Thyroid gland (tissue), 4 donors: ENCODE results near the gene CCDC138. TPM values are rescaled to one million over a fixed set of nuclear protein-coding genes. Genes with fewer than 3 reads are reported as not detected.

Experiments used
- DNase-seq, 2 donors: peaks; one replicate each; pipeline ENCODE4 v3.0.0-alpha.2; 2019
- H3K27ac ChIP-seq, 3 donors: fragments of 200-600 bp; sonication (generic); 1 replicate in 2 of 3; 2 replicates in 1 of 3; pipeline ENCODE4 v1.5.1; 2016 to 2019; ENCODE audit warnings: mild to moderate bottlenecking in 1 of 3, moderate library complexity in 1 of 3
- H3K27me3 ChIP-seq: fragments of 200-600 bp; sonication (generic); one replicate; pipeline ENCODE4 v1.5.1; 2019
- H3K36me3 ChIP-seq, 2 donors: fragments of 200-600 bp; sonication (generic); one replicate each; pipeline ENCODE4 v1.5.1; 2016 to 2019
- H3K4me1 ChIP-seq, 2 donors: fragments of 200-600 bp; sonication (generic); one replicate each; pipeline ENCODE4 v1.5.1; 2017 to 2019
- H3K4me3 ChIP-seq, 3 donors: fragments of 200-600 bp; sonication (generic); replicated peaks in 1 of 3; 1 replicate in 2 of 3; 2 replicates in 1 of 3; pipeline ENCODE4 v1.5.1; 2016; ENCODE audit warnings: mild to moderate bottlenecking in 1 of 3
- H3K9me3 ChIP-seq: fragments of 200-600 bp; sonication (generic); one replicate; pipeline ENCODE4 v1.5.1; 2017
- POLR2A ChIP-seq, 2 donors: fragments of 450-650 bp; IDR thresholded peaks; one replicate each; pipeline ENCODE4 v1.6.1; 2017; ENCODE audit warnings: antibody characterized with exemption in 2 of 2, mild to moderate bottlenecking in 2 of 2, moderate library complexity in 1 of 2
- WGBS, 2 donors: methylation state at CpG; one replicate each; pipeline ENCODE4 v1.1.5; 2017; 5-methylcytosine and 5-hydroxymethylcytosine counted together
- intact Hi-C: fragments of 100-400 bp; cut with DNase I; formaldehyde crosslinking; loops from one replicate; pipeline ENCODE4 v1.15.1; 2023
- total RNA-seq, 4 donors: library from RNA; depleted of rRNA; stranded (reverse); fragments of >200 nt; gene quantifications; one replicate each; pipeline ENCODE4 v1.2.3, GENCODE V29; 2016
- TF ChIP-seq, protein P1 (sequence below), 6 experiments: fragments of 200-600 bp in 3 of 6; fragments of 450-650 bp in 3 of 6; sonication (generic) in 3 of 6; IDR thresholded peaks; one replicate each; pipeline ENCODE4 v1.5.1; 2016 to 2019; ENCODE audit warnings: antibody characterized with exemption in 6 of 6, mild to moderate bottlenecking in 2 of 6, inconsistent platforms in 1 of 6, moderate library complexity in 1 of 6

CCDC138 gene
- total RNA-seq, 4 donors from 2014 or later: 3.9 to 7.3 (median 5.8) TPM

DNA sequence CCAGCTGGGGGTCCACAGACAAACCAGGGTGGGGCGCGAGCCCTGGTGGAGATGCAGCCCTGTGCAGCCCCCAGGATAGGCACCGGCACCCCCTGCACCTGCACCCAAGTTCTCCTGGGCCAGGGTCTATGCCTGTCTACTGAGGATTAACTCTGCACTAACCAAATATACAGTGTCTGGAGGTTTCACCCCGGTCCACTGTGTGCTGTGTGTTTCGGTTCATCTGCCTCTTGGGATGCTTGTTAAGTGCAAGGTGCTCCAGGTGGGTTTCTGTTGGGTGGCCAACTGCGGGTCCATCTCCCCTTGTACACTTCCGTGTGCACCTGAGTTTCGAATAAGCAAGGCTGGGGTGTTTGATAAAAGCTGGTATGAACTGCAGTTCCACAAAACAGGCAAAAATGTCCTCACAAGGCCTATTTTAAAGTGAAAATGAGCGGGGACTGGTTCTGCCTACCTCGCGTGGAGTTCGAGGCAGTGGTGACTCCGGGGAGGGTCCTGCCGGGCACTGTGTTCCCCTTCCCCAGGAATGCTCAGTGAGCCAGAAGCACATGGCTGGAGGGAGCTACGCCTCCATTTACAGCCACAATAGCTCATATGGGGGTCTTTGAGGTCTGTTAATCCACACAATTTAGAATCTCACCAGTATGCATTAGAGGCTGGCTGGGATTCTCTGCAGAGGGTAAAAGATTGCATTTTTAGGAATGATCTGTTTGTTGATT is 131.7 kb downstream of the CCDC138 start:
- Histone ChIP-seq H3K27ac (no peak overlapping the region), H3K9me3 (no peaks in the 10 kb centered on the region), H3K4me3 (no peak overlapping the region), H3K36me3 (no peaks in the 10 kb centered on the region), H3K4me1 (no peaks in the 10 kb centered on the region), H3K27me3 (no peaks in the 10 kb centered on the region)
- WGBS, 2 donors: 90% methylated on average over 14 to 15 of the region's 15 CpGs
- intact Hi-C loops: no loop called here
- no peak for TF ChIP-seq POLR2A (IDR thresholded peaks at IDR 0.05)
- TF ChIP-seq, protein P1, sequence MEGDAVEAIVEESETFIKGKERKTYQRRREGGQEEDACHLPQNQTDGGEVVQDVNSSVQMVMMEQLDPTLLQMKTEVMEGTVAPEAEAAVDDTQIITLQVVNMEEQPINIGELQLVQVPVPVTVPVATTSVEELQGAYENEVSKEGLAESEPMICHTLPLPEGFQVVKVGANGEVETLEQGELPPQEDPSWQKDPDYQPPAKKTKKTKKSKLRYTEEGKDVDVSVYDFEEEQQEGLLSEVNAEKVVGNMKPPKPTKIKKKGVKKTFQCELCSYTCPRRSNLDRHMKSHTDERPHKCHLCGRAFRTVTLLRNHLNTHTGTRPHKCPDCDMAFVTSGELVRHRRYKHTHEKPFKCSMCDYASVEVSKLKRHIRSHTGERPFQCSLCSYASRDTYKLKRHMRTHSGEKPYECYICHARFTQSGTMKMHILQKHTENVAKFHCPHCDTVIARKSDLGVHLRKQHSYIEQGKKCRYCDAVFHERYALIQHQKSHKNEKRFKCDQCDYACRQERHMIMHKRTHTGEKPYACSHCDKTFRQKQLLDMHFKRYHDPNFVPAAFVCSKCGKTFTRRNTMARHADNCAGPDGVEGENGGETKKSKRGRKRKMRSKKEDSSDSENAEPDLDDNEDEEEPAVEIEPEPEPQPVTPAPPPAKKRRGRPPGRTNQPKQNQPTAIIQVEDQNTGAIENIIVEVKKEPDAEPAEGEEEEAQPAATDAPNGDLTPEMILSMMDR (IDR thresholded peaks at IDR 0.05): no peak
- DNase-seq: no peak

- H3K4me3 ChIP-seq: no peak overlapping the region
- DNase-seq: no peak
- 89% methylated on average over 12 to 13 of the region's 14 CpGs for WGBS, 2 donors
Observed at GRCh38 chr2:108918941-108919341, 132.4 kb downstream of the CCDC138 start.

GRCh38 chr2:108919571-108920373 is 133.2 kb downstream of the CCDC138 start:
- Histone ChIP-seq H3K4me1 (no peaks in the 10 kb centered on the region), H3K4me3 (no peak overlapping the region), H3K27me3 (no peaks in the 10 kb centered on the region), H3K9me3 (no peaks in the 10 kb centered on the region), H3K36me3 (no peaks in the 10 kb centered on the region), H3K27ac (no peak overlapping the region)
- no peak for TF ChIP-seq POLR2A (IDR thresholded peaks at IDR 0.05)
- TF ChIP-seq, protein P1 (IDR thresholded peaks at IDR 0.05): no peak
- no peak for DNase-seq
- 90 to 92% methylated on average over 13 to 19 of the region's 19 CpGs for WGBS, 2 donors
- intact Hi-C loops: loop anchor here (10.0 kb wide), 1 partner anchor 805 kb away; no protein-coding TSS in a partner anchor

More at GRCh38 chr2:108918941-108919341, 132.4 kb downstream of the CCDC138 start:
- no peaks in the 10 kb centered on the region for H3K27me3 ChIP-seq
- TF ChIP-seq, protein P1 (IDR thresholded peaks at IDR 0.05): no peak
- TF ChIP-seq POLR2A (IDR thresholded peaks at IDR 0.05): no peak
- H3K9me3 ChIP-seq: no peaks in the 10 kb centered on the region
- no peaks in the 10 kb centered on the region for H3K4me1 ChIP-seq
- intact Hi-C loops: no loop called here
- no peak overlapping the region for H3K27ac ChIP-seq
- no peaks in the 10 kb centered on the region for H3K36me3 ChIP-seq

DNA sequence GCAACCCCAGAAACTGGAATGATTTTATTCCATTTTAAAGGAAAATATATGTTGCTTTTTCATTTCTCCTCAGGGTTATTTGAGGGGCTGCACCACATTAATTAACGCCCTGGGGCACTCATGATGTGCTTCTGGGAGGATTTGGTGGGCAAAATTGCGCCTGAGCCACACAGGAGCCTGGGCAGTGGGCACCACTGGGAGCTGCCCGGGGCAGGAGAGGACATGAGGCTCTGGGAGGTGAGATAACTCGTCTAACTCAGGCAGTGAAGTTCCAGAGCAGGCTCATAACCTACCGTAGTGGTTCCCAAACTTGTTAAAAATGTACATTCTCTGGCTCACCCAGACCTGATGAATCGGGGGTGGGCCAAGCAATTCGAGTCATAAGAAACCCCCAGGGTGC is 134.1 kb downstream of the CCDC138 start:
- H3K4me3 ChIP-seq: no peak overlapping the region
- no peaks in the 10 kb centered on the region for H3K4me1 ChIP-seq
- no peak for DNase-seq
- TF ChIP-seq, protein P1 (IDR thresholded peaks at IDR 0.05): no peak
- no peak for TF ChIP-seq POLR2A (IDR thresholded peaks at IDR 0.05)
- no peaks in the 10 kb centered on the region for H3K9me3 ChIP-seq
- 74 to 81% methylated on average over 7 of the region's 7 CpGs for whole genome bisulfite sequencing, 2 donors
- H3K27ac ChIP-seq: no peak overlapping the region
- intact Hi-C loops: loop anchor here (10.0 kb wide), 1 partner anchor 804 kb away; no protein-coding TSS in a partner anchor
- no peaks in the 10 kb centered on the region for H3K27me3 ChIP-seq
- no peaks in the 10 kb centered on the region for H3K36me3 ChIP-seq
